Measurements from ENCODE around the gene BYSL. TPM values are rescaled to one million over a fixed set of nuclear protein-coding genes. Genes with fewer than 3 reads are reported as not detected.

BYSL gene
- polyA plus RNA-seq, 1 donor from 2014 or later, result 19.8 TPM

GRCh38 chr6:41967312-41968287 is 46.3 kb downstream of the BYSL start:
- no peaks in the 10 kb centered on the region for H3K9me3 ChIP-seq (ENCODE audit: low read length)
- H3K9me2 ChIP-seq (ENCODE audit: insufficient read depth, low read length), result no peaks in the 10 kb centered on the region
- H3K36me3 ChIP-seq (ENCODE audit: insufficient read depth, low read length), result no peaks in the 10 kb centered on the region
- H3K4me2 ChIP-seq (ENCODE audit: low read length), result no peak overlapping the region
- H3K27me3 ChIP-seq (ENCODE audit: insufficient read depth, low read depth, low read length), result no peaks in the 10 kb centered on the region
- no peak overlapping the region for H3K4me3 ChIP-seq (ENCODE audit: low read length)
- no peaks in the 10 kb centered on the region for H4K20me1 ChIP-seq (ENCODE audit: insufficient read depth)
- no peaks in the 10 kb centered on the region for H3F3A ChIP-seq (ENCODE audit: insufficient read depth, low read length, poor library complexity, severe bottlenecking)
- H3K79me2 ChIP-seq (replicated peaks; ENCODE audit: insufficient read depth, low read length), result no peaks in the 10 kb centered on the region
- no peak overlapping the region for H2AFZ ChIP-seq (ENCODE audit: low read depth, low read length)
- no peak overlapping the region for H3K27ac ChIP-seq (ENCODE audit: low read length)
- TF ChIP-seq EZH2 (IDR thresholded peaks at IDR 0.05; ENCODE audit: borderline replicate concordance, insufficient read depth, low read length, poor library complexity, severe bottlenecking) (no peak), CTCF (IDR thresholded peaks at IDR 0.05; ENCODE audit: poor library complexity, severe bottlenecking) (no peak), MXI1 (conservative IDR thresholded peaks at IDR 0.05; ENCODE audit: poor library complexity, severe bottlenecking) (no peak), SMC3 (conservative IDR thresholded peaks at IDR 0.05; ENCODE audit: poor library complexity) (no peak), EP300 (conservative IDR thresholded peaks at IDR 0.05; ENCODE audit: poor library complexity, severe bottlenecking) (no peak), POLR2AphosphoS5 (IDR thresholded peaks at IDR 0.05) (no peak), TAF1 (IDR thresholded peaks at IDR 0.05; ENCODE audit: low read depth) (no peak), RAD21 (conservative IDR thresholded peaks at IDR 0.05) (no peak), REST (IDR thresholded peaks at IDR 0.05; ENCODE audit: borderline replicate concordance) (no peak)
- H3K9ac ChIP-seq (ENCODE audit: low read length), result no peak overlapping the region

DNA sequence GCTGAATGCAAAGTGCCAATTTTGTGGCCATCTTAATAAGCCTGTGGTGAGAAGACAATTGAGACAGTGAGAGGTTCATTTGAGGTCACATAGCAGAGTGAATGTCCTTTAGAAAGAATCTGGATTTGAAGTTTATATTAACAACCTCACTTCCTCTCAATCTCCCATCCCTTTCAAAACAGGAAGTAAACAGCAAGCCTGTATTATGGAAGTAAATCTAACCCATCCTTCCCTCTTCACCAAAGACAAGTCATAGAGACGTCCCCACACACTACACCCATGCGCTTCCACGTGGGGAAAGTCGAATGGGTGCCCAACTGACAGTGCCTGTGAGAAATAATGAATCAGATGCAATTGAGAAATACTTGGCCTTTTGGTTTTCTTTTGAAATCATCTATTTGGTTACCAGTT is 49.1 kb downstream of the BYSL start:
- TF ChIP-seq TAF1 (IDR thresholded peaks at IDR 0.05; ENCODE audit: low read depth), result no peak
- no peak for TF ChIP-seq EZH2 (IDR thresholded peaks at IDR 0.05; ENCODE audit: borderline replicate concordance, insufficient read depth, low read length, poor library complexity, severe bottlenecking)
- no peak for TF ChIP-seq EP300 (conservative IDR thresholded peaks at IDR 0.05; ENCODE audit: poor library complexity, severe bottlenecking)
- TF ChIP-seq RAD21 (conservative IDR thresholded peaks at IDR 0.05), result no peak
- TF ChIP-seq REST (IDR thresholded peaks at IDR 0.05; ENCODE audit: borderline replicate concordance), result no peak
- Histone ChIP-seq H3K9me3 (ENCODE audit: low read length) (no peaks in the 10 kb centered on the region), H3K36me3 (ENCODE audit: insufficient read depth, low read length) (no peaks in the 10 kb centered on the region), H3K79me2 (replicated peaks; ENCODE audit: insufficient read depth, low read length) (no peaks in the 10 kb centered on the region), H3F3A (ENCODE audit: insufficient read depth, low read length, poor library complexity, severe bottlenecking) (no peaks in the 10 kb centered on the region), H3K27me3 (ENCODE audit: insufficient read depth, low read depth, low read length) (no peaks in the 10 kb centered on the region), H3K9me2 (ENCODE audit: insufficient read depth, low read length) (no peaks in the 10 kb centered on the region), H3K27ac (ENCODE audit: low read length) (no peak overlapping the region), H3K4me2 (ENCODE audit: low read length) (no peak overlapping the region), H3K4me3 (ENCODE audit: low read length) (no peak overlapping the region), H4K20me1 (ENCODE audit: insufficient read depth) (no peaks in the 10 kb centered on the region), H3K9ac (ENCODE audit: low read length) (no peak overlapping the region), H2AFZ (ENCODE audit: low read depth, low read length) (no peak overlapping the region)
